SK-N-SH treated with all-trans-retinoic acid at 6 μM for 48 hours (cell line): Measurements from ENCODE around the gene TPK1.

ENCODE experiments used
- ATAC-seq: fragments of 200-7000 bp; cut with Tn5 transposase; 3 replicates; pipeline ENCODE4 v1.9.1; 2020; ENCODE audit warnings: mild to moderate bottlenecking, moderate library complexity
- ARNTL ChIP-seq: fragments of 450-650 bp; formaldehyde crosslinking; IDR thresholded peaks from 2 replicates; pipeline ENCODE4 v1.5.0; 2020; ENCODE audit warnings: low read depth, mild to moderate bottlenecking, moderate library complexity, borderline replicate concordance
- CREB5 ChIP-seq: fragments of 250-450 bp; sonication (Bioruptor Pico); IDR thresholded peaks from 2 replicates; pipeline ENCODE4 v1.5.1; 2020; ENCODE audit warnings: low read depth, mild to moderate bottlenecking, moderate library complexity
- CSDC2 ChIP-seq: fragments of 250-450 bp; sonication (Bioruptor Pico); IDR thresholded peaks from 2 replicates; pipeline ENCODE4 v1.5.0; 2020; ENCODE audit warnings: mild to moderate bottlenecking, moderate library complexity
- CSRNP3 ChIP-seq: fragments of 250-450 bp; sonication (Bioruptor Pico); IDR thresholded peaks from 2 replicates; pipeline ENCODE4 v1.5.1; 2021; ENCODE audit warnings: mild to moderate bottlenecking, moderate library complexity
- ESRRG ChIP-seq: fragments of 250-450 bp; sonication (Bioruptor Pico); IDR thresholded peaks from 2 replicates; pipeline ENCODE4 v1.6.1; 2021; ENCODE audit warnings: mild to moderate bottlenecking
- GLIS3 ChIP-seq: fragments of 250-450 bp; sonication (Bioruptor Pico); IDR thresholded peaks from 2 replicates; pipeline ENCODE4 v1.5.0; 2020; ENCODE audit warnings: mild to moderate bottlenecking, moderate library complexity
- ISL1 ChIP-seq: fragments of 250-450 bp; sonication (Bioruptor Pico); IDR thresholded peaks from 2 replicates; pipeline ENCODE4 v2.1.2; 2022; ENCODE audit warnings: mild to moderate bottlenecking, moderate library complexity
- OSR1 ChIP-seq: fragments of 250-450 bp; sonication (Bioruptor Pico); IDR thresholded peaks from 2 replicates; pipeline ENCODE4 v1.8.0; 2022; ENCODE audit warnings: moderate library complexity, mild to moderate bottlenecking, inconsistent platforms
- PATZ1 ChIP-seq: fragments of 250-450 bp; sonication (Bioruptor Pico); IDR thresholded peaks from 2 replicates; pipeline ENCODE4 v1.8.0; 2020; ENCODE audit warnings: mild to moderate bottlenecking, moderate library complexity, borderline replicate concordance
- POU6F1 ChIP-seq: fragments of 250-450 bp; sonication (Bioruptor Pico); IDR thresholded peaks from 2 replicates; pipeline ENCODE4 v1.8.0; 2021; ENCODE audit warnings: low read depth, mild to moderate bottlenecking, moderate library complexity, borderline replicate concordance
- PPARA ChIP-seq: fragments of 250-450 bp; sonication (Bioruptor Pico); IDR thresholded peaks from 2 replicates; pipeline ENCODE4 v1.5.0; 2020; ENCODE audit warnings: mild to moderate bottlenecking, borderline replicate concordance
- RARB ChIP-seq: fragments of 250-450 bp; sonication (Bioruptor Pico); IDR thresholded peaks from 2 replicates; pipeline ENCODE4 v1.8.0; 2021; ENCODE audit warnings: mild to moderate bottlenecking, moderate library complexity
- SNAI2 ChIP-seq: fragments of 250-450 bp; sonication (Bioruptor Pico); IDR thresholded peaks from 2 replicates; pipeline ENCODE4 v1.5.0; 2020; ENCODE audit warnings: mild to moderate bottlenecking, moderate library complexity
- TCF4 ChIP-seq: fragments of 250-450 bp; sonication (Bioruptor Pico); IDR thresholded peaks from 2 replicates; pipeline ENCODE4 v1.8.0; 2021; ENCODE audit warnings: mild to moderate bottlenecking, moderate library complexity, borderline replicate concordance
- TOX ChIP-seq: fragments of 250-450 bp; sonication (Bioruptor Pico); IDR thresholded peaks from 2 replicates; pipeline ENCODE4 v1.8.0; 2021; ENCODE audit warnings: mild to moderate bottlenecking, moderate library complexity, borderline replicate concordance
- TSHZ2 ChIP-seq: fragments of 250-450 bp; sonication (Bioruptor Pico); IDR thresholded peaks from 2 replicates; pipeline ENCODE4 v1.5.0; 2020; ENCODE audit warnings: mild to moderate bottlenecking, moderate library complexity
- ZFP3 ChIP-seq: fragments of 250-450 bp; sonication (Bioruptor Pico); IDR thresholded peaks from 2 replicates; pipeline ENCODE4 v1.5.0; 2020; ENCODE audit warnings: mild to moderate bottlenecking, moderate library complexity
- ZFP30 ChIP-seq: fragments of 450-650 bp; formaldehyde crosslinking; IDR thresholded peaks from 2 replicates; pipeline ENCODE4 v1.5.0; 2022; ENCODE audit warnings: mild to moderate bottlenecking, moderate library complexity
- ZNF565 ChIP-seq: fragments of 450-650 bp; formaldehyde crosslinking; conservative IDR thresholded peaks from 2 replicates; pipeline ENCODE4 v1.5.0; 2020; ENCODE audit warnings: low read depth, mild to moderate bottlenecking, moderate library complexity
- ZNF70 ChIP-seq: fragments of 450-650 bp; formaldehyde crosslinking; IDR thresholded peaks from 2 replicates; pipeline ENCODE4 v1.5.0; 2020; ENCODE audit warnings: mild to moderate bottlenecking, moderate library complexity
- ZNF8 ChIP-seq: fragments of 450-650 bp; formaldehyde crosslinking; IDR thresholded peaks from 2 replicates; pipeline ENCODE4 v1.5.0; 2020; ENCODE audit warnings: mild to moderate bottlenecking, moderate library complexity

TPK1 gene

GRCh38 chr7:144548556-144548955 is 287.3 kb downstream of the TPK1 start:
- TF ChIP-seq ZFP3 (CRISPR knock-in tag) (no peak), CREB5 (no peak), ZNF565 (CRISPR knock-in tag) (no peak), ESRRG (CRISPR knock-in tag) (no peak), PATZ1 (CRISPR knock-in tag) (no peak), PPARA (CRISPR knock-in tag) (no peak), POU6F1 (CRISPR knock-in tag) (no peak), TCF4 (no peak), OSR1 (CRISPR knock-in tag) (no peak), CSDC2 (CRISPR knock-in tag) (no peak), RARB (no peak), ISL1 (no peak), ZNF8 (CRISPR knock-in tag) (no peak), CSRNP3 (CRISPR knock-in tag) (no peak), TSHZ2 (CRISPR knock-in tag) (no peak), TOX (CRISPR knock-in tag) (no peak), ARNTL (CRISPR knock-in tag) (no peak)
- no peak for ATAC-seq

GRCh38 chr7:144547888-144548287 is 288.0 kb downstream of the TPK1 start:
- TF ChIP-seq ISL1 (no peak), RARB (no peak), CSRNP3 (CRISPR knock-in tag) (no peak), POU6F1 (CRISPR knock-in tag) (no peak), TCF4 (no peak), PPARA (CRISPR knock-in tag) (no peak), ZNF8 (CRISPR knock-in tag) (no peak), SNAI2 (CRISPR knock-in tag) (no peak), TSHZ2 (CRISPR knock-in tag) (no peak), ZNF565 (CRISPR knock-in tag) (no peak), ZFP3 (CRISPR knock-in tag) (no peak), OSR1 (CRISPR knock-in tag) (no peak), CSDC2 (CRISPR knock-in tag) (no peak), ESRRG (CRISPR knock-in tag) (no peak), TOX (CRISPR knock-in tag) (no peak), GLIS3 (no peak), CREB5 (no peak), ZNF70 (CRISPR knock-in tag) (no peak), ARNTL (CRISPR knock-in tag) (no peak), ZFP30 (no peak)
- no peak for ATAC-seq
